ENCODE measurements around the gene ZDHHC8.
"Not testable (repeated sequence)": the region's sequence is repeated elsewhere in the genome, so short reads cannot be mapped to it uniquely, and the experiment has no call there.

Gene ZDHHC8

GRCh38 chr22:20156611-20157429, 25.2 kb downstream of the ZDHHC8 start:
- in situ Hi-C loops (cut with MboI; ENCODE audit: low sequenced_read_pairs) = no loop called here

GRCh38 chr22:20157430-20158183, 26.0 kb downstream of the ZDHHC8 start:
- in situ Hi-C loops (cut with MboI; ENCODE audit: low sequenced_read_pairs) = no loop called here

GRCh38 chr22:20158391-20159036, 26.9 kb downstream of the ZDHHC8 start:
- in situ Hi-C loops (cut with MboI; ENCODE audit: low sequenced_read_pairs) = no loop called here

GRCh38 chr22:20159076-20159475, 27.5 kb downstream of the ZDHHC8 start:
- in situ Hi-C loops (cut with MboI; ENCODE audit: low sequenced_read_pairs) = no loop called here

- in situ Hi-C loops (cut with MboI; ENCODE audit: low sequenced_read_pairs) = not testable (repeated sequence)
Observed at GRCh38 chr22:20159531-20159930, 27.9 kb downstream of the ZDHHC8 start.

GRCh38 chr22:20160041-20160440, 28.4 kb downstream of the ZDHHC8 start:
- in situ Hi-C loops (cut with MboI; ENCODE audit: low sequenced_read_pairs) = no loop called here

- in situ Hi-C loops (cut with MboI; ENCODE audit: low sequenced_read_pairs) = no loop called here
Observed at GRCh38 chr22:20164863-20165262, 33.3 kb downstream of the ZDHHC8 start.

- in situ Hi-C loops (cut with MboI; ENCODE audit: low sequenced_read_pairs) = no loop called here
Observed at GRCh38 chr22:20165421-20165820, 33.8 kb downstream of the ZDHHC8 start.

GRCh38 chr22:20165913-20166312, 34.3 kb downstream of the ZDHHC8 start:
- in situ Hi-C loops (cut with MboI; ENCODE audit: low sequenced_read_pairs) = no loop called here

GRCh38 chr22:20166703-20167102, 35.1 kb downstream of the ZDHHC8 start:
- in situ Hi-C loops (cut with MboI; ENCODE audit: low sequenced_read_pairs) = no loop called here

- in situ Hi-C loops (cut with MboI; ENCODE audit: low sequenced_read_pairs) = no loop called here
Observed at GRCh38 chr22:20167643-20168322, 36.2 kb downstream of the ZDHHC8 start.

GRCh38 chr22:20169253-20169822, 37.7 kb downstream of the ZDHHC8 start:
- in situ Hi-C loops (cut with MboI; ENCODE audit: low sequenced_read_pairs) = no loop called here

- in situ Hi-C loops (cut with MboI; ENCODE audit: low sequenced_read_pairs) = no loop called here
Observed at GRCh38 chr22:20170170-20170569, 38.6 kb downstream of the ZDHHC8 start.

- in situ Hi-C loops (cut with MboI; ENCODE audit: low sequenced_read_pairs) = no loop called here
Observed at GRCh38 chr22:20171288-20172140, 39.9 kb downstream of the ZDHHC8 start.

GRCh38 chr22:20172141-20172613, 40.6 kb downstream of the ZDHHC8 start:
- in situ Hi-C loops (cut with MboI; ENCODE audit: low sequenced_read_pairs) = no loop called here

GRCh38 chr22:20173246-20173645, 41.6 kb downstream of the ZDHHC8 start:
- in situ Hi-C loops (cut with MboI; ENCODE audit: low sequenced_read_pairs) = no loop called here

- in situ Hi-C loops (cut with MboI; ENCODE audit: low sequenced_read_pairs) = no loop called here
Observed at GRCh38 chr22:20173772-20174171, 42.2 kb downstream of the ZDHHC8 start.

GRCh38 chr22:20174785-20175596, 43.4 kb downstream of the ZDHHC8 start:
- in situ Hi-C loops (cut with MboI; ENCODE audit: low sequenced_read_pairs) = no loop called here

GRCh38 chr22:20175597-20175900, 43.9 kb downstream of the ZDHHC8 start:
- in situ Hi-C loops (cut with MboI; ENCODE audit: low sequenced_read_pairs) = no loop called here
